Keratinocyte (primary cell): ENCODE measurements around the gene CREG2.

Experiments
- EZH2 ChIP-seq: IDR thresholded peaks from one replicate; pipeline ENCODE4 v1.6.1; 2012; ENCODE audit warnings: inconsistent platforms, mild to moderate bottlenecking, low read length, moderate library complexity
- TF ChIP-seq, protein P1 (sequence below), 3 experiments: IDR thresholded peaks in 1 of 3; conservative IDR thresholded peaks in 1 of 3; optimal IDR thresholded peaks in 1 of 3; 2 replicates in 2 of 3; 3 replicates in 1 of 3; pipeline versions ENCODE3 to v1.5.1; 2011; ENCODE audit warnings: low read length in 3 of 3, mild to moderate bottlenecking in 3 of 3, moderate library complexity in 2 of 3, control low read depth in 1 of 3, inconsistent platforms in 1 of 3; ENCODE audit not compliant: insufficient read depth in 2 of 3; ENCODE audit errors: extremely low read depth in 1 of 3

DNA sequence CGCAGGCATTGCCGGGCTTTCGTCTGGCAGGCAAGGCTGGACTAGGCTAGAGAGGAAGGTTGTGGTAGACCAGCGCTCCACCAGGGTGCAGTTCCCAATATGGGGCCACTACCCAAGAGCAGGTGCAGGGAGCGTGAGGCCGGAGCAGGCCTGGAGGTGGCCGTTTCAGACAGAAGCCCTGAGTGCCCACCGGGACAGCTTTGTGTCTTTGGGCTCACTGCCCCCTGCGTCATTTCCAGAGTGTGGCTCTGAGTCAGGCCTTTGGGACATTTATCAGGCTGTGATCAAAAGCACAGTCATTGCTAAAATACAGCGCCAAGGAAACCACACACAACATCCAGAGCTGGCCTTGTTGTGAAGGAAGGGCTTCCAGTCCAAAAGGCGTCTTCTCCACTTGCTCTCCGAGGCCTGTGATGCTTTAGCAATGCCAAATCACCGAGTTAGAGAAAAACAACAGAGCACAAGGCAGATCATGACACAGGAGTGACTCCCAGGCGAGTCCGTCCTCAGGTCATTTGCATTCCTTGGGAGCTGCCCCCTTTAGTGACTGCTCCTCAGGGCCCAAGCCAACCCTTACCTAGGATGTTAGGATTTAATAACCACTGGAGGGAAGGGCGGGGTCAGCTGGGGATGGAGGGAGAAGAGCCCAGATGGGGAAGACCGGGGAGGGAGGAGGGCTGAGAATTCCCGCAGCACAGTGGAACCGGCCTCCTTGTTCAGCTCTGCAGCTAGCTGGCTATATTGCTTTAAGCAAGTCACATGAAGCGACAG is 45.3 kb upstream of the CREG2 start:
- no peak for TF ChIP-seq EZH2
- TF ChIP-seq, protein P1, sequence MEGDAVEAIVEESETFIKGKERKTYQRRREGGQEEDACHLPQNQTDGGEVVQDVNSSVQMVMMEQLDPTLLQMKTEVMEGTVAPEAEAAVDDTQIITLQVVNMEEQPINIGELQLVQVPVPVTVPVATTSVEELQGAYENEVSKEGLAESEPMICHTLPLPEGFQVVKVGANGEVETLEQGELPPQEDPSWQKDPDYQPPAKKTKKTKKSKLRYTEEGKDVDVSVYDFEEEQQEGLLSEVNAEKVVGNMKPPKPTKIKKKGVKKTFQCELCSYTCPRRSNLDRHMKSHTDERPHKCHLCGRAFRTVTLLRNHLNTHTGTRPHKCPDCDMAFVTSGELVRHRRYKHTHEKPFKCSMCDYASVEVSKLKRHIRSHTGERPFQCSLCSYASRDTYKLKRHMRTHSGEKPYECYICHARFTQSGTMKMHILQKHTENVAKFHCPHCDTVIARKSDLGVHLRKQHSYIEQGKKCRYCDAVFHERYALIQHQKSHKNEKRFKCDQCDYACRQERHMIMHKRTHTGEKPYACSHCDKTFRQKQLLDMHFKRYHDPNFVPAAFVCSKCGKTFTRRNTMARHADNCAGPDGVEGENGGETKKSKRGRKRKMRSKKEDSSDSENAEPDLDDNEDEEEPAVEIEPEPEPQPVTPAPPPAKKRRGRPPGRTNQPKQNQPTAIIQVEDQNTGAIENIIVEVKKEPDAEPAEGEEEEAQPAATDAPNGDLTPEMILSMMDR (optimal IDR thresholded peaks at IDR 0.05 in 1 of 3, IDR thresholded peaks at IDR 0.05 in 1 of 3, conservative IDR thresholded peaks at IDR 0.05 in 1 of 3; ENCODE audit: extremely low read depth in 1 of 3, insufficient read depth in 2 of 3, low read length in 3 of 3) = no peak
